Esophagus squamous epithelium (tissue), 5 donors: ENCODE data around the gene SENP7. TPM values are rescaled to one million over a fixed set of nuclear protein-coding genes. Genes with fewer than 3 reads are reported as not detected.

Experiments used
- DNase-seq: peaks from one replicate; lab custom pipeline; 2025; lab: John Stamatoyannopoulos, UW
- H3K27ac ChIP-seq, 4 donors: fragments of 200-600 bp; sonication (generic); one replicate each; pipeline ENCODE4 v1.5.1; 2016 to 2019; ENCODE audit warnings: mild to moderate bottlenecking in 1 of 4
- H3K27me3 ChIP-seq, 4 donors: fragments of 200-600 bp; sonication (generic); 1 replicate in 3 of 4; 2 replicates in 1 of 4; pipeline versions ENCODE4 v1.5.1 to v1.6.0; 2017 to 2021; ENCODE audit warnings: antibody characterized with exemption in 1 of 4
- H3K36me3 ChIP-seq, 3 donors: fragments of 200-600 bp; sonication (generic); one replicate each; pipeline ENCODE4 v1.5.1; 2016 to 2019
- H3K4me1 ChIP-seq, 3 donors: fragments of 200-600 bp; sonication (generic); one replicate each; pipeline ENCODE4 v1.5.1; 2017 to 2019
- H3K4me3 ChIP-seq, 4 donors: fragments of 200-600 bp; sonication (generic); 1 replicate in 3 of 4; 2 replicates in 1 of 4; pipeline ENCODE4 v1.5.1; 2016 to 2019; ENCODE audit warnings: mild to moderate bottlenecking in 2 of 4, moderate library complexity in 1 of 4
- H3K9me3 ChIP-seq, 3 donors: fragments of 200-600 bp; sonication (generic); one replicate each; pipeline ENCODE4 v1.5.1; 2016 to 2019
- CTCF ChIP-seq, 6 experiments: fragments of 450-650 bp in 4 of 6; fragments of 200-600 bp in 2 of 6; sonication (generic) in 2 of 6; IDR thresholded peaks; one replicate each; pipeline ENCODE4 v1.5.1; 2016 to 2019; ENCODE audit warnings: antibody characterized with exemption in 6 of 6, mild to moderate bottlenecking in 4 of 6, moderate library complexity in 4 of 6
- POLR2A ChIP-seq, 4 donors: fragments of 450-650 bp; IDR thresholded peaks; one replicate each; pipeline ENCODE4 v1.6.1; 2017; ENCODE audit warnings: antibody characterized with exemption in 4 of 4, mild to moderate bottlenecking in 4 of 4, moderate library complexity in 3 of 4
- WGBS, 2 donors: methylation state at CpG; one replicate each; pipeline ENCODE4 v1.1.5; 2018; 5-methylcytosine and 5-hydroxymethylcytosine counted together
- intact Hi-C: fragments of 100-400 bp; cut with DNase I; formaldehyde crosslinking; loops from one replicate; pipeline ENCODE4 v1.15.0; 2022
- total RNA-seq, 4 donors: library from RNA; depleted of rRNA; stranded (reverse); fragments of >200 nt; gene quantifications; one replicate each; pipeline ENCODE4 v1.1.0, GENCODE V29; 2016
- donor health status: DM: yes; HTN: yes; CAD: no.

The SENP7 gene
- total RNA-seq, 4 donors from 2014 or later, result 6.0 to 18.9 (median 9.5) TPM

DNA sequence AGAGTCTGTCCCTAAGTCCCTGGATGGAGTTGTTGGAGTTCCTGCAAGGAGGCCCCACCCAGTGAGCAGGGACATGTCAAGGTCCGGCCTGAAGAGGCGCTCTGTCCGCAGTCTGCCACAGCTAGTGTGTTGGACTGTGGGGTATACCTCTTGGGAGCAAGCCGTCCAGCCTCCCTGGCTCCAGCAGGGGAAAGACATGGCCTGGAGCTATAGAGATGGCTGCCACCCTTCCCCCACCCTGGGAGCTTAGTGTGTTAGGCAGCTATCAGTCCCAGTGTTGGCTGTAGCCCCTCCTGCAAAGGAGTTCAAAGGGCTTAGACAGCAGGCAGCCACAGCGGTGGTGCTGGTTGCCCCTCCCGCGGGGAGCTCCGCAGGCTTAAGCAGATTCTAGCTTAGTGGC is 212.9 kb downstream of the SENP7 start:
- 77 to 100% methylated on average over 3 to 4 of the region's 8 CpGs for WGBS, 2 donors
- Histone ChIP-seq H3K27ac (no peak overlapping the region), H3K4me1 (peaks cover 0 to 7% (median 0%) of the 10 kb centered on the region in 3 donors), H3K36me3 (no peaks in the 10 kb centered on the region), H3K4me3 (no peak overlapping the region), H3K27me3 (no peaks in the 10 kb centered on the region), H3K9me3 (peaks cover 0 to 5% (median 0%) of the 10 kb centered on the region in 3 donors)
- DNase-seq, result no peak
- TF ChIP-seq CTCF (IDR thresholded peaks at IDR 0.05), result no peak
- TF ChIP-seq POLR2A (IDR thresholded peaks at IDR 0.05), result no peak
- intact Hi-C loops, result no loop called here

- no peaks in the 10 kb centered on the region for H3K27me3 ChIP-seq
- H3K27ac ChIP-seq, result no peak overlapping the region
- H3K4me3 ChIP-seq, result no peak overlapping the region
- H3K36me3 ChIP-seq, result no peaks in the 10 kb centered on the region
- no peaks in the 10 kb centered on the region for H3K4me1 ChIP-seq
- H3K9me3 ChIP-seq, result peaks cover 0 to 1% (median 0%) of the 10 kb centered on the region in 3 donors
- intact Hi-C loops, result no loop called here
- TF ChIP-seq CTCF (IDR thresholded peaks at IDR 0.05), result no peak
- no peak for TF ChIP-seq POLR2A (IDR thresholded peaks at IDR 0.05)
- DNase-seq, result no peak
Measured at GRCh38 chr3:101292027-101292426, 221.0 kb downstream of the SENP7 start.

GRCh38 chr3:101288294-101288693 is 224.7 kb downstream of the SENP7 start:
- H3K9me3 ChIP-seq, result no peaks in the 10 kb centered on the region
- DNase-seq, result no peak
- intact Hi-C loops, result no loop called here
- WGBS, 2 donors, result 75 to 76% methylated on average over 2 of the region's 2 CpGs
- H3K4me1 ChIP-seq, result no peaks in the 10 kb centered on the region
- no peaks in the 10 kb centered on the region for H3K27me3 ChIP-seq
- no peak overlapping the region for H3K27ac ChIP-seq
- TF ChIP-seq CTCF (IDR thresholded peaks at IDR 0.05) (no peak), POLR2A (IDR thresholded peaks at IDR 0.05) (no peak)
- H3K36me3 ChIP-seq, result no peaks in the 10 kb centered on the region
- no peak overlapping the region for H3K4me3 ChIP-seq

- Histone ChIP-seq H3K27ac (no peak overlapping the region), H3K36me3 (no peaks in the 10 kb centered on the region), H3K9me3 (no peaks in the 10 kb centered on the region), H3K4me3 (no peak overlapping the region), H3K4me1 (no peaks in the 10 kb centered on the region), H3K27me3 (no peaks in the 10 kb centered on the region)
- TF ChIP-seq CTCF (IDR thresholded peaks at IDR 0.05), result no peak
- no peak for TF ChIP-seq POLR2A (IDR thresholded peaks at IDR 0.05)
- 67 to 71% methylated on average over 1 of the region's 1 CpG for WGBS, 2 donors
- DNase-seq, result no peak
- intact Hi-C loops, result no loop called here
Measured at GRCh38 chr3:101284757-101285156, 228.3 kb downstream of the SENP7 start.

GRCh38 chr3:101281521-101282030 is 231.4 kb downstream of the SENP7 start:
- DNase-seq, result no peak
- Histone ChIP-seq H3K4me3 (no peak overlapping the region), H3K4me1 (no peaks in the 10 kb centered on the region), H3K36me3 (no peaks in the 10 kb centered on the region), H3K27me3 (no peaks in the 10 kb centered on the region), H3K9me3 (no peaks in the 10 kb centered on the region), H3K27ac (no peak overlapping the region)
- intact Hi-C loops, result no loop called here
- TF ChIP-seq CTCF (IDR thresholded peaks at IDR 0.05), result no peak
- TF ChIP-seq POLR2A (IDR thresholded peaks at IDR 0.05), result no peak
- 44 to 70% methylated on average over 3 of the region's 3 CpGs for WGBS, 2 donors
